ENCODE data around the gene WDR70. TPM values are rescaled to one million over a fixed set of nuclear protein-coding genes. Genes with fewer than 3 reads are reported as not detected.
"Not testable (repeated sequence)": the region's sequence is repeated elsewhere in the genome, so short reads cannot be mapped to it uniquely, and the experiment has no call there.

Gene WDR70
- total RNA-seq, 1 experiment from 2014 or later = 25.0 TPM

GRCh38 chr5:37435261-37435660 lies 56.1 kb downstream of the WDR70 start:
- Histone ChIP-seq H3K9me2 (replicated peaks; ENCODE audit: low read length) (no peaks in the 10 kb centered on the region), H3K4me2 (ENCODE audit: low read length) (no peak overlapping the region), H3K27me3 (ENCODE audit: low read length) (no peaks in the 10 kb centered on the region), H4K20me1 (ENCODE audit: low read length) (no peaks in the 10 kb centered on the region), H3K36me3 (ENCODE audit: low read depth, low read length) (no peaks in the 10 kb centered on the region), H3K4me1 (ENCODE audit: insufficient read depth, low read length) (no peaks in the 10 kb centered on the region), H3K9me3 (ENCODE audit: low read length) (no peaks in the 10 kb centered on the region), H3K4me3 (ENCODE audit: low read length) (no peak overlapping the region), H3F3A (ENCODE audit: low read length, unreplicated experiment) (no peaks in the 10 kb centered on the region), H3K9ac (ENCODE audit: low read length) (no peak overlapping the region), H2AFZ (ENCODE audit: low read length) (no peak overlapping the region), H3K79me2 (ENCODE audit: low read length) (no peaks in the 10 kb centered on the region), H3K27ac (ENCODE audit: low read length) (no peak overlapping the region)
- intact Hi-C loops (cut with micrococcal nuclease) = no loop called here
- DNase-seq = no peak
- ATAC-seq = no peak
- ChIA-PET POLR2A (ENCODE audit: unreplicated experiment) (interaction anchor here (0.6 kb wide), 1 partner anchor 95 kb away, joined by 3 read pairs; no protein-coding TSS in a partner anchor), CTCF (no interaction called here)
- BruUV-seq (replicated peaks) = no TSS peak
- TF ChIP-seq EZH2 (IDR thresholded peaks at IDR 0.05; ENCODE audit: low read length, unreplicated experiment) = no peak
- TF ChIP-seq EZH2phosphoT487 (IDR thresholded peaks at IDR 0.05; ENCODE audit: borderline replicate concordance, low read length) = no peak
- TF ChIP-seq CTCF (conservative IDR thresholded peaks at IDR 0.05; ENCODE audit: low read depth, low read length) = no peak

GRCh38 chr5:37436146-37436934 lies 57.2 kb downstream of the WDR70 start:
- Histone ChIP-seq H2AFZ (ENCODE audit: low read length) (no peak overlapping the region), H3K79me2 (ENCODE audit: low read length) (no peaks in the 10 kb centered on the region), H4K20me1 (ENCODE audit: low read length) (no peaks in the 10 kb centered on the region), H3K4me3 (ENCODE audit: low read length) (no peak overlapping the region), H3K27me3 (ENCODE audit: low read length) (no peaks in the 10 kb centered on the region), H3K9me3 (ENCODE audit: low read length) (no peaks in the 10 kb centered on the region), H3K4me1 (ENCODE audit: insufficient read depth, low read length) (no peaks in the 10 kb centered on the region), H3K4me2 (ENCODE audit: low read length) (no peak overlapping the region), H3K9me2 (replicated peaks; ENCODE audit: low read length) (no peaks in the 10 kb centered on the region), H3K9ac (ENCODE audit: low read length) (no peak overlapping the region), H3F3A (ENCODE audit: low read length, unreplicated experiment) (no peaks in the 10 kb centered on the region), H3K36me3 (ENCODE audit: low read depth, low read length) (no peaks in the 10 kb centered on the region), H3K27ac (ENCODE audit: low read length) (no peak overlapping the region)
- ATAC-seq (no peak), DNase-seq (no peak)
- intact Hi-C loops (cut with micrococcal nuclease) = no loop called here
- TF ChIP-seq EZH2phosphoT487 (IDR thresholded peaks at IDR 0.05; ENCODE audit: borderline replicate concordance, low read length) = no peak
- no peak for TF ChIP-seq EZH2 (IDR thresholded peaks at IDR 0.05; ENCODE audit: low read length, unreplicated experiment)
- TF ChIP-seq CTCF (conservative IDR thresholded peaks at IDR 0.05; ENCODE audit: low read depth, low read length) = no peak
- CTCF ChIA-PET = no interaction called here
- POLR2A ChIA-PET (ENCODE audit: unreplicated experiment) = interaction anchor here (0.6 kb wide), 1 partner anchor 94 kb away, joined by 3 read pairs; no protein-coding TSS in a partner anchor
- no TSS peak for BruUV-seq (replicated peaks)

GRCh38 chr5:37437711-37438110 lies 58.6 kb downstream of the WDR70 start:
- Histone ChIP-seq H4K20me1 (ENCODE audit: low read length) (no peaks in the 10 kb centered on the region), H3K4me1 (ENCODE audit: insufficient read depth, low read length) (no peaks in the 10 kb centered on the region), H3K4me3 (ENCODE audit: low read length) (no peak overlapping the region), H3K4me2 (ENCODE audit: low read length) (no peak overlapping the region), H3K9me2 (replicated peaks; ENCODE audit: low read length) (no peaks in the 10 kb centered on the region), H3K79me2 (ENCODE audit: low read length) (no peaks in the 10 kb centered on the region), H3K9ac (ENCODE audit: low read length) (no peak overlapping the region), H3K27me3 (ENCODE audit: low read length) (no peaks in the 10 kb centered on the region), H3K36me3 (ENCODE audit: low read depth, low read length) (no peaks in the 10 kb centered on the region), H3K27ac (ENCODE audit: low read length) (no peak overlapping the region), H2AFZ (ENCODE audit: low read length) (no peak overlapping the region), H3K9me3 (ENCODE audit: low read length) (no peaks in the 10 kb centered on the region), H3F3A (ENCODE audit: low read length, unreplicated experiment) (no peaks in the 10 kb centered on the region)
- ChIA-PET POLR2A (ENCODE audit: unreplicated experiment) (no interaction called here), CTCF (no interaction called here)
- TF ChIP-seq EZH2phosphoT487 (IDR thresholded peaks at IDR 0.05; ENCODE audit: borderline replicate concordance, low read length) = no peak
- TF ChIP-seq CTCF (conservative IDR thresholded peaks at IDR 0.05; ENCODE audit: low read depth, low read length) = no peak
- TF ChIP-seq EZH2 (IDR thresholded peaks at IDR 0.05; ENCODE audit: low read length, unreplicated experiment) = no peak
- no peak for ATAC-seq
- no peak for DNase-seq
- no TSS peak for BruUV-seq (replicated peaks)
- intact Hi-C loops (cut with micrococcal nuclease) = no loop called here

- H3K4me2 ChIP-seq (ENCODE audit: low read length); H3K36me3 ChIP-seq (ENCODE audit: low read depth, low read length); H2AFZ ChIP-seq (ENCODE audit: low read length); DNase-seq; H3K9ac ChIP-seq (ENCODE audit: low read length); POLR2A ChIA-PET (ENCODE audit: unreplicated experiment); BruUV-seq (replicated peaks); H3K4me1 ChIP-seq (ENCODE audit: insufficient read depth, low read length); ATAC-seq; H3K27ac ChIP-seq (ENCODE audit: low read length); H3K27me3 ChIP-seq (ENCODE audit: low read length); H4K20me1 ChIP-seq (ENCODE audit: low read length); H3K79me2 ChIP-seq (ENCODE audit: low read length); H3K4me3 ChIP-seq (ENCODE audit: low read length); intact Hi-C loops (cut with micrococcal nuclease); H3K9me2 ChIP-seq (replicated peaks; ENCODE audit: low read length); H3K9me3 ChIP-seq (ENCODE audit: low read length); H3F3A ChIP-seq (ENCODE audit: low read length, unreplicated experiment); CTCF ChIA-PET: not testable (repeated sequence)
Measured at GRCh38 chr5:37445783-37446182, 66.7 kb downstream of the WDR70 start.
